HL-60/S4 (cell line): ENCODE data around the gene EIF1.

Experiments
- in situ Hi-C: fragments of 300-500 bp; cut with MboI; formaldehyde crosslinking; loops from 2 replicates; pipeline ENCODE4 v1.14.3; 2022; ENCODE audit warnings: low sequenced_read_pairs

The EIF1 gene

DNA sequence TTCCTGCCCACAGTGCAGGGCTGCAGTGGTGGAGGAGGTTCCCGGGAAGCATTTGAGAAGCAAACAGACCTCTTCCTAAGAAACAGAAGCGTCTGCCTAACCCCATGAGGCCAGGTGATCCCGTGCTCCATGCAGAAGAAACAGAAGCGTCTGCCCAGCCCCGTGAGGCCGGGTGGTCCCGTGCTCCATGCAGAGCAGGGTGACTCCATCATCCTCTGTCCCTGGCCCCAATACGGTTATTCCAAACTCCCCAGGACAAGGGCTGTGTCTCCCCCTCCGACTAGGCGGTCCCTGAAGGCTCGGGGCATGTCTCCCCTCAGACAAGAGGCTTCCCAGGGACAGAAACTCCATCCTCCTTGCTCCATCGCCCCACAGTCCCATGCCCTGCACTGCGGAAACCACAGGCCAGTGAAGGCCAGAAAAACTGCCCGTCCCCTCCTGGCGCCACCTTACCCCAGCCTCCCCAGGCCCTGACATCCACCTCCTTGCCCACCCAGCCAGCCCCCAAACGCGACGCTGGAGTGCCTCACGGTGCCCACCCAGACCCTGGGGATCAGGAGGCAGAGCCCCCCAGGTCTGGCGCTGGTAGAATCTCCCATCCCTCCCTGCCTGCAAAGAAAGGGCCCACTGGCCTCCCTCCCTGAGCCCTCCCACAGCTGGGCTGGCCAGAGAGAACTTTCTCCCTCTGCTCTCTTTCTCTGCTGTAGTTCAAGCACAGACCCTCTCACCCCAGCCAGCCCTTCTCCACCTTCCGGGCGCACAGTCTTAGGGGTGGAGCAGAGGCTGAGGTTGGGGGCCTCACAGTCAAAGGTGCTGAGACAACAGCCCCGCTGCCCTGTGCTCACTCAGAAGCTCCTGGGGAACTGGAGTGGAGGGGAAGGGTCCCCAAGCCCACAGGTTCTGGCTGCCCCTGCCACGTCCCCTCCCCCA, 33.7 kb upstream of the EIF1 start:
- in situ Hi-C loops = loop anchor here (25.0 kb wide), 1 partner anchor 743 kb away; no protein-coding TSS in a partner anchor

DNA sequence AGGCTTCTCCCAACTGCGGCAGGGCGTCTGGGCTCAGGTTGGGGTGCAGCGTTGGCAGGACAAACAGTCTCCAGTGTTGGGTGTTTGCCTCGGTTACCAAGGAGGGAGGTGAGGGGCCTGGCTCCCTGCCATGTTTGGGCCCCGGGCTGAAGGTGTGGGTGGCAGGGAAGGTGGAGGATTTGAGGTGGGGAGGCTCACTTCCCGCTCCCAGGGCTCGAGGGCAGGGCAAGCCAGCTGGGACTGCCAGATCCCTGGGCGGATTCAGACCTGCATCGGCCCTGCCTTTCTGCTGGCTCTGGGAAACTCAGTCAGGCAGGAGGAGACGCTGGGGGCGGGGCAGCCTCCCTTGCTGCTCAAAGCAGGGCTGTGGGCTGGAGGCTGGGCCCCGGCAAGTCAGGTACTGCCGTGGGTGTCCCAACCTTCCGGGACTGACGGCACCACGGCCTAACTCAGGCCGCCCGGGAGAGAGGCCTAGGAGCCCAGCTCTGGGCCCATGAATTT, 33.0 kb upstream of the EIF1 start:
- in situ Hi-C loops = loop anchor here (25.0 kb wide), 1 partner anchor 743 kb away; no protein-coding TSS in a partner anchor

DNA sequence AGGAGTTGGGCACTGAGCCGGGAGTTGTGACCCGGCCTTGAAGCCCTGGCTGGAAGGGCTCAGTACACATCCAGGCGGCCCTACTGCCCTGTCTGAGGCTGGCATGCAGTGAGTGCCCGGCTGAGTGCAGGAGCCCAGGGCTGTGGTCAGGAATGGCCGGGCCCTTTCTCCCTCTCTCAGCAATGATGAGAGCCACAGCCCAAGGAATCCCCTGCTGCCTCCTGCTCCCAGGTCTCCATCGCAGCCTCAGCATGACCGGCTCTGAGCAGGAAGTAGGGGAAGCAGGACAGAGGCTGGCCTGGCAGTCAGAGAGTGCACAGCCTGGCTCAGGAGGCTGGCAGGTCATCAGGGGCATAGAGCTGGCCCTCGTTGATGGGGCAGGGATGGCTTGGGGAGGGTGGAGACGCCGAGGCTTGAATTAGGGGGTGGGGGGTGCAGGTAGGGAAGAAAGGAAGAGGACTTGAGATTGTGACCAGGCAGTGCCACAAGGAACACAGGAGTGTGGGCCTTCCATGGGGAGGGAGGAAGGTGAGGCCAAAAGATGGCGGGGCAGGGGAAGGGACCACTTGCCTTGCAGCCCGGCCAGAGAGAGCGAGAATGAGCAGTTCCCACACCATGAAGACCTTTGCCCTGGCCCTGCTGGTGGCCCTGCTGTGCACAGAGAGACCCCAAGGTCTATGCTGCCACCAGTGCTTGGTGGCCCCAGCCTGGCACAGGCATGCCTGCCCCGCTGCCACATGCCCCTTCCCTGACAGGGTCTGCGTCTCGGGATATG, 32.2 kb upstream of the EIF1 start:
- in situ Hi-C loops = loop anchor here (25.0 kb wide), 1 partner anchor 744 kb away; no protein-coding TSS in a partner anchor

DNA sequence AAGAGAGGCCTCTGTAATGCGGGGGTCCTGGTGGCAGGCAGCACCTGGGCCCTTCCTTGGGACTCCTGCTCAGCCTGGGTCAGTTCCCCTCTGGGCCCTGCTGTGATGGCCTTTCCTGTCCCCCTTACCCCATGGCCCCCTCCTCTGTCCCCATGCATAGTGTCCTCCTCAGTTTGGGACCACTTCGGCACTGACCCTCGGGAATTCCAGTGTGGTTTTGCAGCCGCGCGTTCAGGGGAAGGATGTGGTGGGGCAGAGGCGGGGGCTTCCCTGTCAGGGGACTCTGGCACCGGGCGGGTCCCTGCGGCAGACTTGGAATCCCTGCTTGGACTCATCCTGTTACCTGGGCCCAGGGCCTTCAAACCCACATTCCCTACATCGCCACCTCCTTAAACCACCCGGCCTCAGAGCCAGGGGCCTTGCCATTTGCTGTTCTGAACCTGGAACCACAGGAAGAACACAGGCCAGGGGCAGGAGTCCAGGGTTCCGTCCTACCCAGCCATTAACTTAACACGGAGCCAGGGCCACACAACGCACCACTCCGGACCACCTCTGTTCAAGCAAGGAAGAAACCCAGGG, 31.4 kb upstream of the EIF1 start:
- in situ Hi-C loops = loop anchor here (25.0 kb wide), 1 partner anchor 745 kb away; no protein-coding TSS in a partner anchor

DNA sequence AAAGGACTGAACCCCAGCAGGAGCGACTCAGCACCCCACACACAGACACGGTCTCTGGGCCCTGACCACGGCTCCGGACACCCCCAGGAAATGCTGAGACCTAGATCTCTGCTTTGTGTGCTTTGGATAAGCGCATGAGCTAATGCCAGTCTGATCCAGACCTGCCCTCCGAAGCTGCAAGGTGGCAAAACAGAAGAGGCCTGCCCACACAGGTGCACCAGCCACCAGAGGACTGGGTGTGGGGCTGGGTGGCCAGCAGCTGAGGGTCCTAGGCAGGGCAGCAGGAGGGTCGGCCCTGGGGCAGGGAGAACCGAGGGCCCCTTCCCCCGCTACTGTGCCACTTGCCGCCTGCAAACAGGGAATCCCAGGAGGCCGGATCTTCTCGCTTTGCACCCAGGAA, 30.7 kb upstream of the EIF1 start:
- in situ Hi-C loops = loop anchor here (25.0 kb wide), 1 partner anchor 746 kb away; no protein-coding TSS in a partner anchor

DNA sequence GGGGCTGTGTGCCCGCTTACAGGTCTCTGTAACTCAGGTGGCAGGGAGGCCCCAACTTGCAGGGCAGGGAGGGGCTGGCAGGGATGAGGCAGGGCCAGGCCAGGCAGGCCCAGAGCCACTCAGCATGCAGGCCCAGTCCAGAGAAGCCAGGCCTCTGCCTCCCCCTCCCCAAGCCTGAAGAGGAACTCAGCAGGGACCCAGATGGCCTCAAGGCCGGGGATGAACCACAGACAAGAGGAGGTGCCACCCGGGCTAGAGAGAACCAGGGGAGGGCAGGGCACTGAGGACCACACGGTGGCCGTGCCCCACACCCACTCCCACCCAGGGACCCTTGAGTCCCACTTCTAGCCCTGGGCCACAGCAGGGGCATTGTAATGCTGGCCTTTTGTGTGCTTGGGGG, 29.8 kb upstream of the EIF1 start:
- in situ Hi-C loops = loop anchor here (25.0 kb wide), 1 partner anchor 747 kb away; no protein-coding TSS in a partner anchor

DNA sequence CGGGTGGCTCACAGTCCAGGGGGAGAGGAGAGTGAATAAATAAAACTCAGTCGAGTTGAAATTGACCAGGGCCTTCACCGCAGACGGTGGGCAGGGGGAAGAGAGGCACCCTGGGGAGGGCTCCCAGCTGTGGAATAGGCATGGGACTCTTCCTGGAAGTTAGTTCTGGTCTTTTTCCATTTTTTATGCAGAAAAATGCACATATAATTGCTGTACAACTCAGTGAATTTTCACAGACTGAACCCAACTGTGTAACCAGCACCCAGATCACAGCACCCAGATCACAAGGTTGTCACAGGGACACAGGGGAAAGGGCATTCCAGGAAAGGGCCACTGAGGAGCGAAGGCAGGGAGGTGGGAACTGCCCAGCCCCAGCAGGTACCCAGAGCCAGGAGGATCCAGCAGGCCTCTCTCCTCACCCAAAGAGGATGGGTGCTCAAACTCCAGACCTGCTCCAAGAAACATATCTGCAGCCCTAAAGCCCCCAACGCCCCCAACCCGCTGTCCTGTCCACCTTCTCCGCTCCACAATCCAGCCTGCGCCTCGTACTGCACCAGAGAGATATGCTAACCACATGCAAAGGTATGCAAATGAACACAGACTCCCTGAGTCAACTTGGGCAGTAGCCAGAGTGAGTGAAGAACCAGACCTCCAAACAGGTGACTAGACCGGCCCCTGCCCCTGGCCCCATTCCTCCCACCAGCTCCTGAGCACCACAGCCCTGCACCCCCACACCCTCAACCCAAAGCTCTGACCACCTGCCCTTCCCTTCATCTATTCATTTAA, 29.1 kb upstream of the EIF1 start:
- in situ Hi-C loops = loop anchor here (25.0 kb wide), 1 partner anchor 747 kb away; no protein-coding TSS in a partner anchor

DNA sequence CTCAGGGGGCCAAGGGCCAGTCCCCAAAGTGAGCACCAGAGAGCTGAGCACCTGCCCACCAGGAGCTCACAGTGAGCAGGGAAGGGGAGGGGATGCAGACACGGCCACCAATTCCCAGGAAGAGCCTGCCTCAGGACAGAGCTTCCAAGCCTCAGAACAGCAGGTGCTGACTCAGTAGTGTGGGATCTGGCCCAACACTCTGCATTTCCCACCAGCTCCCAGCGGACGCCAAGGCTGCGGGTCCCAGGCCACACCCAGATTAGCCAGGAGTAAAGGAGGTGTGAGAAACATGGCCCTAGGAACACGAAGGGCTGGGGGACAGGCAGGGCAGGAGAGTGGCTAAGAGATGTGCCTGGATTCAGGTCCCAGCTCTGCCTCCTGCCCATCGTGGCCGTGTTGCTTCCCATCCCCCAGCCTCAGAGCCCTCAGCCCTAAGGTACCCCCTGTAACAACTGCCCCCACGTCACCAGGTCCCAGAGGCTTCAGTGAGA, 28.4 kb upstream of the EIF1 start:
- in situ Hi-C loops = loop anchor here (25.0 kb wide), 1 partner anchor 748 kb away; no protein-coding TSS in a partner anchor

DNA sequence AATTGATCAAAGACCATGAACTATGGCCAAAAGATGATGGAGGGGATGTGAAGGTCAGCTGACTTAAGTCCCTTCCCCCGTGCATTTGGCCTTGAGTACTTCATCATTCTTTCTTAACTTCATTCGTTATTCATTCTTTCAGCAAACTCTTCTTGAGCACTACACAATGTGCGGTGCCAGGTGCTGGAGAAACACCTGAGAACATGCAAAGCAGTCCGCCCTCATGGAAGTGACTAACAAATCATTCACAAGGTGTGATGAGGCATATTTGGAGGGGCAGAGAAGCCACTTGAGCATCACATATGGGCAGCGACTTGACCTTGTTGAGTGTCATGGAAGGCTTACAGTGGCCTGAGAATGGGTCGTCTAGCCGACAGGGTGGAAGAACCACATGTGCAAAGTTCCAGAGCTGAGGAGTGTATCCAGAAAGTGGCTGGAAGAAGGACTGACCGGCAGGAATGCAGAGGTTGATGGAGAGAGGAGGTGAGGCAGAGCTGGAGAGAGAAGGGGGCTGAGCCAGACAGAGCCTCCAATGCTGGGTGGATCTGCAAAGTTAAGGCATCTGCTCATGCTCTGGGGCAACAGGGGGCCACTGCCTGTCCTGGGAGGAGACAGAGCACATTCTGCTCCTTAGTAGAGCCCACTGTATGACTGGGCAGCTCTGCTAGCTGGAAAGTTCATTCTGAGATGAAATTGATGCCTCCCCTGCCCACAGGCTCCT, 25.1 kb upstream of the EIF1 start:
- in situ Hi-C loops = loop anchor here (25.0 kb wide), 1 partner anchor 751 kb away; no protein-coding TSS in a partner anchor

DNA sequence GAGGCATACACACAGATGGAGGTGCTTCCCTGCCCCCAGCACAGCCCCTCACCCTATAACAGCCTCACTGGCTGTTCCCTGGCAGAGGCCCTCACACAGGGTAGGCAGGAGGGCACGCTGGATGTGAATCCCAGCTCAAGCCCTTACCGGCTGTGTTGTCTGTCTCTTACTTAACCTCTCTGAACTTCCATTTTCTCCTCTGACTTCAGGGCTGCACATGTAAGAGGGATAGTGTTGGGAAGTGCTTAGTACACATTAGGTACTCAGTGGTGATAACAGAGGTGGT, 24.6 kb upstream of the EIF1 start:
- in situ Hi-C loops = loop anchor here (25.0 kb wide), 1 partner anchor 752 kb away; no protein-coding TSS in a partner anchor

DNA sequence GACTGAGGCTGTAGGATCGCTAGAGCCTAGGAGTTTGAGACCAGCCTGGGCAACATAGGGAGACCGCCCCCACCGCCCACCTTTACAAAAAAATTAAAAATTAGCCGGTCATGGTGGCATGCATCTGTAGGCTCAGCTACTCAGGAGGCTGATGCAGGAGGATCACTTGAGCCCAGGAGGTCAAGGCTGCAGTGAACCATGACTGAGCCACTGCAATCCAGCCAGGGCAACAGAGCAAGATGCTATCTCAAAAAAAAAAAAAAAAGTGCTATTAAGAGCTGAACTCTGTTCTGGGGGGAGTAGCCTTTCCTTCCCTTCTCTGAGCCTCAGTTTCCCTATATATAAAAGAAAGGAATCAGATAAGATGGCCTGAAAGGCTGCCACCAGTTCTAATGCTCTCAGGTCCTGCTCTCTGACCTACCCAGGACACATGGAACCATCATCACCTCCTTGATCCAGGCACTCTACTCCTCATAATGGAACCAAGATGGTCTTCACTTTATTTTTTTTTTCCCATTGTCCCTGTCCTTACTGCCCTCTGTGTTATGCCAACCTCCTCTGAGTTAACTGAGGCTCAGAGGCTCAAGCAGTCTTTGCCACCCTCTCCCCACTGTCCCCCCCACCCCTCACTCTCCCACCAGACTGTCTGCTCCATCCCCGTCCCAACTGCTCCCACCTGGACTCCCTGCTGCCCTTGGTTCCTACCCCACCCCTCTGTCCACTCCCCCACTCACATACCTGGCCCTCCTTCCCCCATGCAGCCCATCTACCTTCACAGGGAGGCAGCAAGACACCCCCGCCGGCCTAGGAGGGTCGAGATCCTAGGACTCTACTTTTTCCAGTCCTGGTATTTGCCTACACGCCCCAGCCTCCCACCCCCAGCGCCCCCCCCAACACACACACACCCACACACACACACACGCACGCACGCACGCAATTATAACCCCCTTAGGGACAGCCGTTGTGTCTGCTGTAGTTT, 23.8 kb upstream of the EIF1 start:
- in situ Hi-C loops = loop anchor here (25.0 kb wide), 1 partner anchor 753 kb away; no protein-coding TSS in a partner anchor

DNA sequence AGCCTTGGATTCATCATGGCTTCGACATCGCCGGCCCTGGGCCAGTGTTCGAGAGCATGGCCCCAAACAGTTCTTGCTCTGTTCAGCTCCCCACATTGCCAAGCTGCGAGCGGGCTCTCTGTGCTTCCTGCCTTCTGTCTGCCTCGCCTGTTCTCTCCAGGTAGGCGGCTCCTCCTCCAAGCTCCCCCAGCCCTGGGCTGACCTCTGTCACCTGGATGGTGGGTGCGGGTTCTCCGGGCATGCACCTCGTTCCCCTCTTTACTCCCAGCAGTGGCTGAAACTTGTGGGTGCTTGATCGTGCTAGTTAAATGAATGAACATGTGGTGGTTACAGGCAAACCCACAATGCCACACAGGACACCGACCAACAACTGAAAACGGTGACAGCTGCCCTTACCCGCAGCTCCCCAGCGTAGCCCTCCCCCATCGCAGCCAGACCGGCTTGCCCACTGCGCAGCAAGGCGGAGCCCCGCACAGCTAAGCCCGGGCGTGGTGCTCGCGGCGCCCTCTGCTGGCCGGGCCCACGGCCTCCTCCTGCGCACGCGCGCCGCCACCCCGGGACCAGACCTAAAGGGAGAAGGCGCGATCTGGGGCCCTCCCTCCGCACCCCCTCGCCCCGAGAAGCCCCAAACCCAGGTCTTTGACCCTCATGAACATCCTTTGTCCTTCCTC, 23.0 kb upstream of the EIF1 start:
- in situ Hi-C loops = loop anchor here (25.0 kb wide), 1 partner anchor 753 kb away; no protein-coding TSS in a partner anchor

DNA sequence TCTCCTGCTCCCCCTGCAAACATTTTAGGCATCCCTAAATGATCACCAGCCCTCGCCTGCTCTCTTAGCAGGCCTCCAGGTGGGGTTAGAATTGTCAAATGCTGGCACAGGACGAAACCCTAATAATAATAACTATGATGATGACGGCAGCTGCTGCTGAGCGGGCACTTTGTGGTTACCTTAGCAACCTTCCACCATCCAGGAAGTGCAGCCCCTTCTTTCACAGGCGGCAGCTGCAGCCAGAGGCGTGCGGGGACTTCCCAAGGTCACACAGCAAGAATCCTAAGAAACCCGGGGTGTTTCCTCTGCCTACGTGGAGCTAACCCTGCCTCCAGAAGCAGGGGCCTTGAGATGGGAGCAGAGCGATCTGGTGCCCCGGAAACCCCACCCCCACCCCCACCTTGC, 22.4 kb upstream of the EIF1 start:
- in situ Hi-C loops = loop anchor here (25.0 kb wide), 1 partner anchor 754 kb away; no protein-coding TSS in a partner anchor

DNA sequence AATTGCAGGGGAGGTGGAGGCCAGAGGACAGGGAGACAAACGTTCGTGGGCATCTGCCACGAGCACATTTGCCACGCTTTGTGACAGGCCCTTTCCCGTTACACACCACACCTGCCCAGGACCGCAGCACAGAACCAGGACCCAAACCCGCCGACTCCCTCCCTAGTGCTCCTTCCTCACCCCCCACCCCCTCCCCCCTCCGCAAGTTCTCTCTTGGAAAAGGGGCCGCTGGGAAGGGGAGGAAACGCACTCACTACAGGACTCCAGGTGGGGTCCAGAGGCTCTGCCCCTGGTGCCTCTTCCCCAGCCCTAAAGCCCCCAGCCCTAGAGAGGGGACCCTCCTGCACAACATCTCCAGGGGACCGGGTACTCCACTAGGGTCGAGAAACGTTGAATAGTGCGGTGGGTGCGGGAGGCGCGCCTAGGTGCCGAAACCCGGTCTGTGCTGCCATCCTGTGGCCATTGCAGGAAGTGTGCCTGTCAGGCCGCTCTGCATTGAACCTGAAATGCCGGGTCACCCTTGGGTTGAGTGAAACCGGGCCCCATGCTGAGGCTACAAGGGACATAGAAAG, 21.9 kb upstream of the EIF1 start:
- in situ Hi-C loops = loop anchor here (25.0 kb wide), 1 partner anchor 754 kb away; no protein-coding TSS in a partner anchor

DNA sequence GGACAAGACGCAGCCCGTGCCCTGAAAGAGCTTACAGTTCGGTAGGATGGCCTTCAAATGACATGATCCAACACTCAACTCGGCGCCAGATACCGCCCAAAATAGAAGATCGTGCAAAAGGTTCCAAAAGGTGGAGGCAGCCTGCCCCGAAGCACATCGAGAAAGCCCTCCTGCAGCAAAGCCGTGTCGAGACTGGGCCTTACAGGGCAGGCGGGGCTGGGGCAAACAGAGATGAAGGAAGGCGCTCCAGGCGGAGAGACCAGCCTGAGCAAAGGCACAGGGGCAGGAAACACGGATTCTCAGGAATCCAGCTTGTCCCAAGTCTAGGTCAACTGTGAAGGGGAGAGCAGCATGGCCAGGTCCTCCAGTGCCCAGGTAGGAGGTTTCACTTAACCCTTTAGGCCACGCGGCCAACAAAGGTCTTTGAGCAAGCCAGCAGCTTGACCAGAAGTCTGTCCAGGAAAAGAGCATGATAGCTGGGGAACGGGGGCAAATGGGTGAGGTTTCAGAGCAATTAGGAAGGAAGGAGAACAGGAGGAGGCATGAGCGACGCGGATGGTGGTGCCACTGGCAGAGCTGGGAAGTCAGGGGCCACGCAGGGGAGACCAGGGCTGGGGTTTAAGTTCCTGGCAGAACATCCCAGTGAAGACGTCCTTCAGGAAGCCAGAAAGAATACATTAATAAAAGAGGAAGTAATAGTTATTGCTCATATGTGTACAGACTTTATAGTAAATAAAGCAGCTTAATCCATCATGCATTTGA, 21.2 kb upstream of the EIF1 start:
- in situ Hi-C loops = loop anchor here (25.0 kb wide), 1 partner anchor 755 kb away; no protein-coding TSS in a partner anchor

DNA sequence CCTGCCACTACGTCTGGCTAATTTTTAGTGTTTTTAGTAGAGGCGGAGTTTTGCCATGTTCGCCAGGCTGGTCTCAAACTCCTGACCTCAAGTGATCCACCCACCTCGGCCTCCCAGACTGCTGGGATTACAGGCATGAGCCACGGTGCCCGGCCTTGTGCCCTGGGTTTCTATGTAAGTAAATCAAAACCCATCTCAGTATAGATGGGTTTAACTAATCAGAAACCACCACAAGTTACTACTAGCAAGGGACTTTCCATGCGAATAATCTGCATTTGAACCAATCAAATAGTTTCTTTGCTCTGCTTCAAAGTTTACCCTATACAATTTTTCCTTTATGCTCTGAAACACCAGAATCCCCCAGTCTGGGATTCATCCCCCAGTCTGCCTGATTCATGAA, 16.5 kb upstream of the EIF1 start:
- in situ Hi-C loops = loop anchor here (25.0 kb wide), 1 partner anchor 760 kb away; no protein-coding TSS in a partner anchor
